PC-3 (cell line): ENCODE measurements around the gene PHF2. TPM values are rescaled to one million over a fixed set of nuclear protein-coding genes. Genes with fewer than 3 reads are reported as not detected.

Experiments used
- ATAC-seq: fragments of 200-7000 bp; cut with Tn5 transposase; 2 replicates; pipeline ENCODE4 v1.9.1; 2020; ENCODE audit warnings: mild to moderate bottlenecking, moderate library complexity
- BruUV-seq: library from RNA; stranded (reverse); fragments of 400-500 nt; replicated peaks from 2 replicates; lab custom pipeline; 2021; lab: Mats Ljungman, UMichigan
- CTCF ChIA-PET: fragments of 300-600 bp; sonication (Branson Sonifier 250); formaldehyde crosslinking; loops from one replicate; lab custom pipeline; 2022; ENCODE audit warnings: antibody characterized with exemption; lab: Charles Lee
- POLR2A ChIA-PET: fragments of 300-600 bp; sonication (Branson Sonifier 250); formaldehyde crosslinking; loops from one replicate; lab custom pipeline; 2022; ENCODE audit warnings: antibody characterized with exemption; ENCODE audit not compliant: unreplicated experiment; lab: Charles Lee
- DNase-seq: peaks from one replicate; pipeline ENCODE4 v3.0.0-alpha.2; 2015
- H2AFZ ChIP-seq: fragments of 300-600 bp; sonication (generic); 2 replicates; pipeline ENCODE4 v1.6.0; 2016; ENCODE audit warnings: antibody characterized with exemption, low read length
- H3F3A ChIP-seq: fragments of 300-600 bp; sonication (generic); one replicate; pipeline ENCODE4 v1.6.0; 2017; ENCODE audit warnings: antibody characterized with exemption, low read length, control low read depth, mild to moderate bottlenecking; ENCODE audit not compliant: unreplicated experiment
- H3K27ac ChIP-seq: fragments of 300-600 bp; sonication (generic); 2 replicates; pipeline ENCODE4 v1.5.1; 2016; ENCODE audit warnings: mild to moderate bottlenecking, low read length
- H3K27me3 ChIP-seq: fragments of 300-600 bp; sonication (generic); 2 replicates; pipeline ENCODE4 v1.6.1; 2016; ENCODE audit warnings: low read length, mixed read lengths
- H3K36me3 ChIP-seq: fragments of 300-600 bp; sonication (generic); 2 replicates; pipeline ENCODE4 v1.6.1; 2016; ENCODE audit warnings: low read depth, mixed run types, low read length, mixed read lengths
- H3K4me1 ChIP-seq: fragments of 300-600 bp; sonication (generic); 2 replicates; pipeline ENCODE4 v1.5.1; 2016; ENCODE audit warnings: low read length; ENCODE audit not compliant: insufficient read depth
- H3K4me2 ChIP-seq: fragments of 300-600 bp; sonication (generic); 2 replicates; pipeline ENCODE4 v1.6.0; 2016; ENCODE audit warnings: low read length
- H3K4me3 ChIP-seq: fragments of 300-600 bp; sonication (generic); 2 replicates; pipeline ENCODE4 v1.5.1; 2016; ENCODE audit warnings: mild to moderate bottlenecking, low read length, mixed read lengths
- H3K79me2 ChIP-seq: fragments of 300-600 bp; sonication (generic); 2 replicates; pipeline ENCODE4 v1.6.1; 2017; ENCODE audit warnings: low read length, mixed read lengths
- H3K9ac ChIP-seq: fragments of 300-600 bp; sonication (generic); 2 replicates; pipeline ENCODE4 v1.6.0; 2016; ENCODE audit warnings: mild to moderate bottlenecking, low read length
- H3K9me2 ChIP-seq: fragments of 300-600 bp; sonication (generic); replicated peaks from 2 replicates; pipeline ENCODE4 v1.6.1; 2016; ENCODE audit warnings: mixed run types, low read length, mixed read lengths
- H3K9me3 ChIP-seq: fragments of 300-600 bp; sonication (generic); 2 replicates; pipeline ENCODE4 v1.6.1; 2016; ENCODE audit warnings: low read length, mixed read lengths
- H4K20me1 ChIP-seq: fragments of 300-600 bp; sonication (generic); 2 replicates; pipeline ENCODE4 v1.6.1; 2016; ENCODE audit warnings: low read length, mixed read lengths
- EZH2 ChIP-seq: fragments of 300-600 bp; sonication (generic); IDR thresholded peaks from one replicate; pipeline ENCODE4 v1.6.1; 2017; ENCODE audit warnings: antibody characterized with exemption, mild to moderate bottlenecking, low read length; ENCODE audit not compliant: unreplicated experiment
- EZH2phosphoT487 ChIP-seq: fragments of 300-600 bp; sonication (generic); IDR thresholded peaks from 2 replicates; pipeline ENCODE4 v1.6.1; 2018; ENCODE audit warnings: mild to moderate bottlenecking, antibody characterized with exemption, low read length, borderline replicate concordance
- intact Hi-C: fragments of 100-400 bp; cut with micrococcal nuclease; formaldehyde crosslinking; loops from 2 replicates; pipeline ENCODE4 v1.9.0; 2023
- total RNA-seq: library from RNA; depleted of rRNA; stranded (reverse); fragments of >200 nt; gene quantifications from 2 replicates; pipeline ENCODE4 v1.2.3, GENCODE V29; 2014
- TF ChIP-seq, protein P1 (sequence below): fragments of 300-600 bp; sonication (generic); conservative IDR thresholded peaks from 2 replicates; pipeline ENCODE4 v1.5.1; 2017; ENCODE audit warnings: antibody characterized with exemption, low read depth, mild to moderate bottlenecking, low read length

PHF2 gene
- total RNA-seq, 1 experiment from 2014 or later: 10.6 TPM

DNA sequence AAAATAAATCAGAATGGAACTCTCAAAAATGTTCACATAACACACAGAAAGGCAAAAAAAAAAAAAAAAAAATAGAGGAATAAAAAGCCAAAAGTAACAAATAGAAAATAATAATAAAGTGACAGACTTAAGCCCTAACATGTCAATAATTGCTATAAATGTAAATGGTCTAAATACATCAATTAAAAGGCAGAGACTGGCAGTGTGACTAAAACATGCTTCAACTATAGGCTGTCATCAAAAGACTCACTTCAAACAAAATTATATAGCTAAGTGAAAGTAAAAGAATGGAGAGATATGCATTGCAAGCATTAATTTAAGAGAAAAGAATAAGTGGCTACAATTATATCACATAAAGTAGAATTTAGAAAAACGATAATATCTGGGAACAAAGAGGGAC is 114.2 kb downstream of the PHF2 start:
- no peak overlapping the region for H3K27ac ChIP-seq
- H3K4me1 ChIP-seq: no peaks in the 10 kb centered on the region
- no peak for TF ChIP-seq EZH2phosphoT487
- no peak for TF ChIP-seq EZH2
- TF ChIP-seq, protein P1, sequence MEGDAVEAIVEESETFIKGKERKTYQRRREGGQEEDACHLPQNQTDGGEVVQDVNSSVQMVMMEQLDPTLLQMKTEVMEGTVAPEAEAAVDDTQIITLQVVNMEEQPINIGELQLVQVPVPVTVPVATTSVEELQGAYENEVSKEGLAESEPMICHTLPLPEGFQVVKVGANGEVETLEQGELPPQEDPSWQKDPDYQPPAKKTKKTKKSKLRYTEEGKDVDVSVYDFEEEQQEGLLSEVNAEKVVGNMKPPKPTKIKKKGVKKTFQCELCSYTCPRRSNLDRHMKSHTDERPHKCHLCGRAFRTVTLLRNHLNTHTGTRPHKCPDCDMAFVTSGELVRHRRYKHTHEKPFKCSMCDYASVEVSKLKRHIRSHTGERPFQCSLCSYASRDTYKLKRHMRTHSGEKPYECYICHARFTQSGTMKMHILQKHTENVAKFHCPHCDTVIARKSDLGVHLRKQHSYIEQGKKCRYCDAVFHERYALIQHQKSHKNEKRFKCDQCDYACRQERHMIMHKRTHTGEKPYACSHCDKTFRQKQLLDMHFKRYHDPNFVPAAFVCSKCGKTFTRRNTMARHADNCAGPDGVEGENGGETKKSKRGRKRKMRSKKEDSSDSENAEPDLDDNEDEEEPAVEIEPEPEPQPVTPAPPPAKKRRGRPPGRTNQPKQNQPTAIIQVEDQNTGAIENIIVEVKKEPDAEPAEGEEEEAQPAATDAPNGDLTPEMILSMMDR: no peak
- no peaks in the 10 kb centered on the region for H3F3A ChIP-seq
- ChIA-PET CTCF (no interaction called here), POLR2A (no interaction called here)
- no peak overlapping the region for H3K4me2 ChIP-seq
- no peak for ATAC-seq
- H3K9me3 ChIP-seq: no peaks in the 10 kb centered on the region
- H2AFZ ChIP-seq: no peak overlapping the region
- no peaks in the 10 kb centered on the region for H3K79me2 ChIP-seq
- no peak overlapping the region for H3K9ac ChIP-seq
- peaks cover 21% of the 10 kb centered on the region; the same call in 1 of the 2 replicates for H3K27me3 ChIP-seq
- no peak for DNase-seq
- no TSS peak for BruUV-seq
- intact Hi-C loops: no loop called here
- H3K9me2 ChIP-seq: no peaks in the 10 kb centered on the region
- no peak overlapping the region for H3K4me3 ChIP-seq
- no peaks in the 10 kb centered on the region for H4K20me1 ChIP-seq
- H3K36me3 ChIP-seq: no peaks in the 10 kb centered on the region

- no TSS peak for BruUV-seq
- CTCF ChIA-PET: no interaction called here
- no peaks in the 10 kb centered on the region for H3K79me2 ChIP-seq
- H4K20me1 ChIP-seq: no peaks in the 10 kb centered on the region
- no peaks in the 10 kb centered on the region for H3K36me3 ChIP-seq
- no peaks in the 10 kb centered on the region for H3K9me2 ChIP-seq
- DNase-seq (no peak), ATAC-seq (no peak)
- no peak overlapping the region for H3K4me2 ChIP-seq
- H3K4me3 ChIP-seq: no peak overlapping the region
- no peaks in the 10 kb centered on the region for H3K4me1 ChIP-seq
- H3F3A ChIP-seq: no peaks in the 10 kb centered on the region
- H3K27me3 ChIP-seq: peaks cover 21% of the 10 kb centered on the region; the same call in 1 of the 2 replicates
- H3K27ac ChIP-seq: no peak overlapping the region
- intact Hi-C loops: no loop called here
- H2AFZ ChIP-seq: no peak overlapping the region
- TF ChIP-seq EZH2 (no peak), EZH2phosphoT487 (no peak)
- TF ChIP-seq, protein P1: no peak
- H3K9ac ChIP-seq: no peak overlapping the region
- H3K9me3 ChIP-seq: no peaks in the 10 kb centered on the region
- POLR2A ChIA-PET: no interaction called here
Measured at GRCh38 chr9:93693129-93693528, 116.7 kb downstream of the PHF2 start.

- intact Hi-C loops: no loop called here
- Histone ChIP-seq H3K9me2 (no peaks in the 10 kb centered on the region), H3K9ac (no peak overlapping the region), H3K4me2 (no peak overlapping the region), H3K79me2 (no peaks in the 10 kb centered on the region), H2AFZ (no peak overlapping the region), H4K20me1 (no peaks in the 10 kb centered on the region), H3F3A (no peaks in the 10 kb centered on the region), H3K9me3 (no peaks in the 10 kb centered on the region), H3K36me3 (no peaks in the 10 kb centered on the region), H3K27me3 (peaks cover 15% of the 10 kb centered on the region; the same call in 1 of the 2 replicates), H3K4me1 (no peaks in the 10 kb centered on the region), H3K27ac (no peak overlapping the region), H3K4me3 (no peak overlapping the region)
- ChIA-PET POLR2A (no interaction called here), CTCF (no interaction called here)
- TF ChIP-seq EZH2phosphoT487 (no peak), EZH2 (no peak)
- TF ChIP-seq, protein P1: no peak
- ATAC-seq (no peak), DNase-seq (no peak)
- no TSS peak for BruUV-seq
Measured at GRCh38 chr9:93697352-93698139, 121.2 kb downstream of the PHF2 start.
